H1 (cell line): ENCODE data around the gene CD84. TPM values are rescaled to one million over a fixed set of nuclear protein-coding genes. Genes with fewer than 3 reads are reported as not detected.

ENCODE experiments used
- CHD1 ChIP-seq: IDR thresholded peaks from 2 replicates; pipeline ENCODE4 v1.6.1; 2012; ENCODE audit warnings: low read depth, low read length, improper control_type of control experiment
- RAD21 ChIP-seq, 2 experiments: IDR thresholded peaks in 1 of 2; conservative IDR thresholded peaks in 1 of 2; 2 replicates each; pipeline ENCODE4 v1.6.1; 2011; ENCODE audit warnings: low read depth in 2 of 2, low read length in 2 of 2, improper control_type of control experiment in 1 of 2, inconsistent platforms in 1 of 2, mild to moderate bottlenecking in 1 of 2, moderate library complexity in 1 of 2
- polyA plus RNA-seq, 7 experiments: library from polyadenylated mRNA; depleted of rRNA in 3 of 7; stranded (reverse) in 5 of 7; unstranded in 2 of 7; fragments of >200 nt in 5 of 7; fragments of 200-250 nt in 2 of 7; gene quantifications; 1 replicate in 5 of 7; 2 replicates in 1 of 7; 4 replicates in 1 of 7; pipeline versions ENCODE4 v1.2.1 to v1.2.3, GENCODE V29; 2011 to 2013; ENCODE audit warnings: missing spikeins in 2 of 7, mixed read lengths in 2 of 7
- total RNA-seq: library from RNA; stranded (reverse); fragmentation: NEBNext Ultra II Directional; extraction: Animal tissue kit (Norgen Biotek cat#: 25700); gene quantifications from 2 replicates; pipeline ENCODE4 v1.2.1, GENCODE V29; 2021
- TF ChIP-seq, protein P1 (sequence below): IDR thresholded peaks from 2 replicates; pipeline ENCODE4 v1.6.1; 2012; ENCODE audit warnings: low read length, inconsistent platforms
- TF ChIP-seq, protein P2 (sequence below): IDR thresholded peaks from 2 replicates; pipeline ENCODE4 v1.6.1; 2012; ENCODE audit warnings: inconsistent platforms

The CD84 gene
- total and polyA plus RNA-seq, 2 of the 8 experiments (the other 6 are each of a cell fraction or from before 2014, with no cell fraction given) = not detected

DNA sequence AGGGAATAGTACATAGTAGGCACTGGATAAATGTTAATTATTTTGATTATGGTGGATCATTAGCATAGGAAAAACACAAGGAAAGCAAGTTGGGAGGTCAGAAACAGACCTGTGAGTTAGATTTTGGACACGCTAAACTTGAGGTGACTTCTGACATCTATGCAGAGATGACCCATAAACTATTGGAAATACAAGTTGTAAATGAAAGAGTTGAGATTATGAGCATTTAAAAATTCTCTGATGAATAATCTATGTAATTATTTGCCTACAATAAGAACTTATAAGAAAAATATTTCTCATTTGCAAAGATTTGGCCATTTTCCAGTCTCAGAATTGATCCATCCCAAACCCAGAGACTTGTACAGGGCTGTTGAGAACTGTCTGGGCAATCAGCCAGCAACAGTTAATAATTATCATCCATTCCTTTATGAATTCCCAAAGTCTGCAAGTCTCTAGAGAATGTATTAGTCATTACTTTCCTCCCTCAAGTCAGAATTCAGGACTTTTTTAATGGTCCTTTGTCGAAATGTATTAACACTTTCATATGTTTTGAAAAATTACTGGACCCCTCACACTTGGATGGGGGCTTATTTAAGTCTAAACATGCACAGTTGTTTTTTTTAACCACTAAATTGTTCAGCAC, 36.9 kb downstream of the CD84 start (continued):
- no peak for TF ChIP-seq RAD21 (IDR thresholded peaks at IDR 0.05 in 1 of 2, conservative IDR thresholded peaks at IDR 0.05 in 1 of 2; ENCODE audit: low read depth in 2 of 2, low read length in 2 of 2)
- TF ChIP-seq, protein P1, sequence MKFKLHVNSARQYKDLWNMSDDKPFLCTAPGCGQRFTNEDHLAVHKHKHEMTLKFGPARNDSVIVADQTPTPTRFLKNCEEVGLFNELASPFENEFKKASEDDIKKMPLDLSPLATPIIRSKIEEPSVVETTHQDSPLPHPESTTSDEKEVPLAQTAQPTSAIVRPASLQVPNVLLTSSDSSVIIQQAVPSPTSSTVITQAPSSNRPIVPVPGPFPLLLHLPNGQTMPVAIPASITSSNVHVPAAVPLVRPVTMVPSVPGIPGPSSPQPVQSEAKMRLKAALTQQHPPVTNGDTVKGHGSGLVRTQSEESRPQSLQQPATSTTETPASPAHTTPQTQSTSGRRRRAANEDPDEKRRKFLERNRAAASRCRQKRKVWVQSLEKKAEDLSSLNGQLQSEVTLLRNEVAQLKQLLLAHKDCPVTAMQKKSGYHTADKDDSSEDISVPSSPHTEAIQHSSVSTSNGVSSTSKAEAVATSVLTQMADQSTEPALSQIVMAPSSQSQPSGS = no peak
- TF ChIP-seq, protein P2, sequence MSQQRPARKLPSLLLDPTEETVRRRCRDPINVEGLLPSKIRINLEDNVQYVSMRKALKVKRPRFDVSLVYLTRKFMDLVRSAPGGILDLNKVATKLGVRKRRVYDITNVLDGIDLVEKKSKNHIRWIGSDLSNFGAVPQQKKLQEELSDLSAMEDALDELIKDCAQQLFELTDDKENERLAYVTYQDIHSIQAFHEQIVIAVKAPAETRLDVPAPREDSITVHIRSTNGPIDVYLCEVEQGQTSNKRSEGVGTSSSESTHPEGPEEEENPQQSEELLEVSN = no peak
- TF ChIP-seq CHD1 = no peak
